Heart right ventricle (tissue), 16 donors: Measurements from ENCODE around the gene SCYGR3. TPM values are rescaled to one million over a fixed set of nuclear protein-coding genes. Genes with fewer than 3 reads are reported as not detected.

Source experiments
- ATAC-seq, 8 donors: fragments of 200-7000 bp; cut with Tn5 transposase; one replicate each; pipeline ENCODE4 v1.9.1; 2020; ENCODE audit warnings: mild to moderate bottlenecking in 8 of 8, moderate library complexity in 8 of 8, moderate number of reproducible peaks in 1 of 8
- DNase-seq, 2 donors: peaks; one replicate each; pipeline ENCODE4 v3.0.0-alpha.2; 2020
- H3K27ac ChIP-seq, 10 donors: fragments of 200-600 bp; sonication (generic) in 2 of 10; one replicate each; pipeline versions ENCODE4 v1.5.0 to v1.8.0; 2020 to 2022; ENCODE audit warnings: mild to moderate bottlenecking in 3 of 10
- H3K27me3 ChIP-seq, 7 donors: fragments of 200-600 bp; one replicate each; pipeline ENCODE4 v1.8.0; 2021 to 2022; ENCODE audit warnings: mild to moderate bottlenecking in 2 of 7
- H3K36me3 ChIP-seq, 9 donors: fragments of 200-600 bp; sonication (generic) in 1 of 9; one replicate each; pipeline versions ENCODE4 v1.5.0 to v1.8.0; 2020 to 2022; ENCODE audit warnings: mild to moderate bottlenecking in 2 of 9
- H3K4me1 ChIP-seq, 9 donors: fragments of 200-600 bp; sonication (generic) in 1 of 9; one replicate each; pipeline versions ENCODE4 v1.5.0 to v1.8.0; 2020 to 2022; ENCODE audit warnings: mild to moderate bottlenecking in 4 of 9
- H3K4me3 ChIP-seq, 10 donors: fragments of 200-600 bp; sonication (generic) in 2 of 10; one replicate each; pipeline versions ENCODE4 v1.5.0 to v1.8.0; 2020 to 2022; ENCODE audit warnings: mild to moderate bottlenecking in 7 of 10, moderate library complexity in 2 of 10
- H3K9me3 ChIP-seq, 11 donors: fragments of 200-600 bp in 10 of 11; sonication (generic) in 2 of 11; one replicate each; pipeline versions ENCODE4 v1.5.0 to v1.8.0; 2013 to 2022; ENCODE audit warnings: mild to moderate bottlenecking in 2 of 11, control low read depth in 1 of 11, moderate library complexity in 1 of 11
- CTCF ChIP-seq, 9 donors: fragments of 200-600 bp; sonication (generic) in 2 of 9; IDR thresholded peaks; one replicate each; pipeline versions ENCODE4 v1.5.0 to v1.8.0; 2021 to 2022; ENCODE audit warnings: antibody characterized with exemption in 9 of 9, mild to moderate bottlenecking in 5 of 9, moderate library complexity in 1 of 9
- WGBS, 2 donors: extraction: QIAGEN DNeasy Blood & Tissue Kit; methylation state at CpG; one replicate each; pipeline ENCODE4 v1.1.7; 2013; ENCODE audit warnings: inconsistent platforms in 1 of 2; 5-methylcytosine and 5-hydroxymethylcytosine counted together
- intact Hi-C, 10 donors: fragments of 100-400 bp; cut with DNase I; formaldehyde crosslinking; loops; one replicate each; pipeline versions ENCODE4 v1.11.1 to v1.14.2; 2022
- polyA plus RNA-seq, 2 donors: library from polyadenylated mRNA; stranded (reverse); fragments of 200-250 nt; gene quantifications; one replicate each; pipeline ENCODE4 v1.2.3, GENCODE V29; 2013
- total RNA-seq, 10 donors: library from RNA; stranded (reverse); fragmentation: NEBNext Ultra II Directional in 3 of 10; extraction: Animal tissue kit (Norgen Biotek cat#: 25700) in 3 of 10; gene quantifications; one replicate each; pipeline versions ENCODE4 v1.2.1 to v1.2.4, GENCODE V29; 2021 to 2023
- donor health status: Arrhythmogenic right ventricular cardiomyopathy.
- donor health status: ischemic (EF 13 %, LVEDD 7.1; RV severe dilation, severe dysfunction).
- donor health status: healthy with polysubstance abuse.
- donor health status: DM: no; HTN: yes; CAD: no.
- donor health status: DM: no; HTN: no; CAD: no.
- donor health status: ischemic (EF 25% LVEDD 6.9; RV normal size, moderate dysfunction).
- donor health status: ischemic (EF 25% LVEDD 5.7; RV mildly dilated, moderate dysfunction).
- donor health status: healthy.
- donor health status: DM: yes; HTN: yes; CAD: no.
- donor health status: Ischemic cardiomyopathy.
- donor health status: ischemic (EF 35%, LVEDD 5.7; RV mildly dilated, moderate dysfunction).
- donor health status: nonischemic (EF 11% LVEDD 7.7; RV severe dilation, severe dysfunction).
- donor health status: DM: yes; HTN: yes; CAD: no.
- donor health status: PGD.
- donor health status: ischemic (EF 29% LVEDD 5.4; RV normal size, mild dysfunction).
- donor health status: nonischemic (EF 23%, LVEDD 6.1; RV moderate dilation, normal function).

Gene SCYGR3
- total and polyA plus RNA-seq, 12 donors: not detected

DNA sequence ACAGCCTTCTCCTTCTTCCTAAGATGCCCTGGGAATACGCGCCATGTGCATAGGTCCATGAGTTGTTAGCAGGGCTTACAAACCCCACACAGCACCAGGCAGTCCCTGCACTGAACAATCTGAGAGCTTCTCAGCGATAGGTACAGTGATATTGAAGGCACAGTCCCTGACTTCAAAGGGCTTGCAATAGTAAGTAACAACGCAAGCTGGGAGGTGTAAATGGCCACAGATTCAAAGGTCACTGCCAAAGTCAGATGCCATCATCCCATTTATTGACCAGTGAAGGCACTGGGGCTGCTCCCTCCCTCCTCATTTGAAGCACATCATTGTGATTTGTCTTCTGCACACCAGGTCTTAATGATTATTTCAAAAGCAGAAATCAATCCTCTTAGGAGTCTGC lies 541 bp upstream of the SCYGR3 start:
- Histone ChIP-seq H3K4me3 (no peak overlapping the region), H3K27me3 (peaks cover 0 to 34% (median 0%) of the 10 kb centered on the region in 7 donors), H3K4me1 (peaks cover 0 to 7% (median 0%) of the 10 kb centered on the region in 9 donors), H3K36me3 (no peaks in the 10 kb centered on the region), H3K27ac (no peak overlapping the region), H3K9me3 (no peaks in the 10 kb centered on the region)
- intact Hi-C loops: no loop called here
- no peak for TF ChIP-seq CTCF (IDR thresholded peaks at IDR 0.05)
- no peak for ATAC-seq
- DNase-seq: no peak
- WGBS, 2 donors: 93 to 94% methylated on average over 4 of the region's 4 CpGs

GRCh38 chr2:227614246-227614645 lies 394 bp downstream of the SCYGR3 start:
- no peak overlapping the region for H3K27ac ChIP-seq
- no peak for ATAC-seq
- WGBS, 2 donors: 93 to 98% methylated on average over 4 of the region's 4 CpGs

GRCh38 chr2:227613272-227613660 lies 1.4 kb downstream of the SCYGR3 start:
- Histone ChIP-seq H3K36me3 (no peaks in the 10 kb centered on the region), H3K9me3 (no peaks in the 10 kb centered on the region), H3K4me1 (peaks cover 0 to 7% (median 0%) of the 10 kb centered on the region in 9 donors), H3K27me3 (peaks cover 0 to 34% (median 0%) of the 10 kb centered on the region in 7 donors), H3K4me3 (no peak overlapping the region), H3K27ac (no peak overlapping the region)
- TF ChIP-seq CTCF (IDR thresholded peaks at IDR 0.05): no peak
- 71 to 72% methylated on average over 4 of the region's 4 CpGs for WGBS, 2 donors
- intact Hi-C loops: no loop called here
- DNase-seq: no peak
- ATAC-seq: no peak

More at GRCh38 chr2:227614246-227614645, 394 bp downstream of the SCYGR3 start:
- intact Hi-C loops: no loop called here
- H3K4me1 ChIP-seq: peaks cover 0 to 7% (median 0%) of the 10 kb centered on the region in 9 donors
- H3K9me3 ChIP-seq: no peaks in the 10 kb centered on the region
- no peak overlapping the region for H3K4me3 ChIP-seq
- TF ChIP-seq CTCF (IDR thresholded peaks at IDR 0.05): no peak
- peaks cover 0 to 34% (median 0%) of the 10 kb centered on the region in 7 donors for H3K27me3 ChIP-seq
- no peaks in the 10 kb centered on the region for H3K36me3 ChIP-seq
- DNase-seq: no peak

- Histone ChIP-seq H3K9me3 (no peaks in the 10 kb centered on the region), H3K36me3 (no peaks in the 10 kb centered on the region), H3K27ac (no peak overlapping the region), H3K4me1 (peaks cover 0 to 7% (median 0%) of the 10 kb centered on the region in 9 donors), H3K27me3 (peaks cover 0 to 34% (median 0%) of the 10 kb centered on the region in 7 donors), H3K4me3 (no peak overlapping the region)
- WGBS, 2 donors: 80 to 93% methylated on average over 11 of the region's 11 CpGs
- TF ChIP-seq CTCF (IDR thresholded peaks at IDR 0.05): no peak
- intact Hi-C loops: no loop called here
- ATAC-seq (no peak), DNase-seq (no peak)
Measured at GRCh38 chr2:227612546-227613271, 1.9 kb downstream of the SCYGR3 start.
